DOHH2 (cell line): ENCODE data around the gene KCNIP4.

Experiments used
- H3F3A ChIP-seq: fragments of 200-600 bp; sonication (generic), shearing (Covaris generic); 2 replicates; pipeline ENCODE4 v1.6.0; 2016; ENCODE audit warnings: antibody characterized with exemption, mild to moderate bottlenecking; ENCODE audit not compliant: control insufficient read depth, insufficient read depth
- H3K27ac ChIP-seq: fragments of 200-600 bp; sonication (generic); 2 replicates; pipeline ENCODE4 v1.5.1; 2014; ENCODE audit warnings: low read depth, mild to moderate bottlenecking, low read length, moderate library complexity
- H3K27me3 ChIP-seq: fragments of 200-600 bp; sonication (generic); 2 replicates; pipeline ENCODE4 v1.6.1; 2014; ENCODE audit warnings: mild to moderate bottlenecking, low read length, mixed read lengths; ENCODE audit not compliant: control insufficient read depth
- H3K36me3 ChIP-seq: fragments of 200-600 bp; sonication (generic); 2 replicates; pipeline ENCODE4 v1.6.1; 2014; ENCODE audit warnings: mild to moderate bottlenecking, low read length, moderate library complexity, mixed read lengths; ENCODE audit not compliant: control insufficient read depth
- H3K4me1 ChIP-seq: fragments of 200-600 bp; sonication (generic); 2 replicates; pipeline ENCODE4 v1.6.1; 2014; ENCODE audit warnings: mild to moderate bottlenecking, low read length, mixed read lengths; ENCODE audit not compliant: control insufficient read depth
- H3K4me2 ChIP-seq: fragments of 200-600 bp; sonication (generic); 2 replicates; pipeline ENCODE4 v1.6.0; 2014; ENCODE audit warnings: mild to moderate bottlenecking, low read length, moderate library complexity
- H3K4me3 ChIP-seq: fragments of 200-600 bp; sonication (generic); 2 replicates; pipeline ENCODE4 v1.5.1; 2014; ENCODE audit warnings: mild to moderate bottlenecking, low read length, mixed read lengths
- H3K79me2 ChIP-seq: fragments of 200-600 bp; sonication (generic); 2 replicates; pipeline ENCODE4 v1.6.1; 2014; ENCODE audit warnings: mild to moderate bottlenecking, low read length, mixed read lengths; ENCODE audit not compliant: control insufficient read depth
- H3K9me2 ChIP-seq: fragments of 200-600 bp; sonication (generic); replicated peaks from 2 replicates; pipeline ENCODE4 v1.6.1; 2014; ENCODE audit warnings: mild to moderate bottlenecking, low read length, mixed read lengths; ENCODE audit not compliant: control insufficient read depth
- H3K9me3 ChIP-seq: fragments of 200-600 bp; sonication (generic); 2 replicates; pipeline ENCODE4 v1.6.1; 2014; ENCODE audit warnings: antibody characterized with exemption, low read length, mixed read lengths; ENCODE audit not compliant: control insufficient read depth, insufficient read depth
- H4K20me1 ChIP-seq: fragments of 200-600 bp; sonication (generic); 2 replicates; pipeline ENCODE4 v1.6.0; 2014; ENCODE audit warnings: low read depth, mild to moderate bottlenecking, antibody characterized with exemption, low read length, moderate library complexity; ENCODE audit not compliant: control insufficient read depth, insufficient read depth
- CTCF ChIP-seq: fragments of 200-600 bp; sonication (generic); IDR thresholded peaks from one replicate; pipeline ENCODE4 v1.5.1; 2014; ENCODE audit warnings: antibody characterized with exemption, mild to moderate bottlenecking, low read depth, low read length; ENCODE audit not compliant: poor library complexity, severe bottlenecking
- EZH2phosphoT487 ChIP-seq: fragments of 200-600 bp; sonication (generic); IDR thresholded peaks from 2 replicates; pipeline ENCODE4 v1.6.1; 2017; ENCODE audit warnings: borderline replicate concordance, mild to moderate bottlenecking, antibody characterized with exemption, low read length, moderate library complexity, mixed read lengths

Gene KCNIP4

GRCh38 chr4:21522296-21522695, 426.3 kb downstream of the KCNIP4 start:
- Histone ChIP-seq H3K27me3 (no peaks in the 10 kb centered on the region), H3K9me3 (no peaks in the 10 kb centered on the region; the same call in 1 of the 2 replicates), H3K27ac (no peak overlapping the region), H3K4me3 (no peak overlapping the region), H3K79me2 (no peaks in the 10 kb centered on the region), H3K4me2 (no peak overlapping the region), H4K20me1 (no peaks in the 10 kb centered on the region), H3K9me2 (no peaks in the 10 kb centered on the region), H3K4me1 (no peaks in the 10 kb centered on the region), H3F3A (no peaks in the 10 kb centered on the region; the same call in 1 of the 2 replicates), H3K36me3 (no peaks in the 10 kb centered on the region)
- TF ChIP-seq CTCF = no peak
- no peak for TF ChIP-seq EZH2phosphoT487

GRCh38 chr4:21517126-21517859, 431.3 kb downstream of the KCNIP4 start:
- H3K4me3 ChIP-seq = no peak overlapping the region
- H3K36me3 ChIP-seq = no peaks in the 10 kb centered on the region
- no peak overlapping the region for H3K4me2 ChIP-seq
- H3K27me3 ChIP-seq = no peaks in the 10 kb centered on the region
- no peak for TF ChIP-seq EZH2phosphoT487
- TF ChIP-seq CTCF = no peak
- H3K9me3 ChIP-seq = no peaks in the 10 kb centered on the region; the same call in 1 of the 2 replicates
- H3K27ac ChIP-seq = no peak overlapping the region
- no peaks in the 10 kb centered on the region; the same call in 1 of the 2 replicates for H3F3A ChIP-seq
- H3K4me1 ChIP-seq = no peaks in the 10 kb centered on the region
- H3K79me2 ChIP-seq = no peaks in the 10 kb centered on the region
- H4K20me1 ChIP-seq = no peaks in the 10 kb centered on the region
- no peaks in the 10 kb centered on the region for H3K9me2 ChIP-seq

- Histone ChIP-seq H3F3A (no peaks in the 10 kb centered on the region), H3K36me3 (no peaks in the 10 kb centered on the region), H3K9me2 (no peaks in the 10 kb centered on the region), H3K27me3 (no peaks in the 10 kb centered on the region), H3K27ac (no peak overlapping the region), H3K4me1 (no peaks in the 10 kb centered on the region), H3K4me2 (no peak overlapping the region), H3K9me3 (no peaks in the 10 kb centered on the region), H3K79me2 (no peaks in the 10 kb centered on the region), H4K20me1 (no peaks in the 10 kb centered on the region), H3K4me3 (no peak overlapping the region)
- TF ChIP-seq EZH2phosphoT487 (no peak), CTCF (no peak)
These were observed 434.4 kb downstream of the KCNIP4 start for GRCh38 chr4:21514022-21514694.
